Right lobe of liver (tissue), 6 donors: ENCODE data around the gene TMUB1. TPM values are rescaled to one million over a fixed set of nuclear protein-coding genes. Genes with fewer than 3 reads are reported as not detected.

ENCODE experiments used
- ATAC-seq, 4 donors: fragments of 200-7000 bp; cut with Tn5 transposase; one replicate each; pipeline ENCODE4 v1.9.1; 2020; ENCODE audit warnings: mild to moderate bottlenecking in 4 of 4, moderate library complexity in 4 of 4
- DNase-seq, 3 donors: peaks; one replicate each; pipeline ENCODE4 v3.0.0-alpha.2; 2020
- H3K27ac ChIP-seq, 3 donors: fragments of 200-600 bp; one replicate each; pipeline ENCODE4 v1.8.0; 2022
- H3K27me3 ChIP-seq, 2 donors: fragments of 200-600 bp; one replicate each; pipeline ENCODE4 v1.8.0; 2022
- H3K36me3 ChIP-seq, 4 donors: fragments of 200-600 bp; sonication (generic) in 1 of 4; one replicate each; pipeline versions ENCODE4 v1.5.1 to v1.8.0; 2017 to 2022; ENCODE audit warnings: control low read depth in 1 of 4
- H3K4me1 ChIP-seq, 4 donors: fragments of 200-600 bp; sonication (generic) in 1 of 4; one replicate each; pipeline versions ENCODE4 v1.5.1 to v1.8.0; 2017 to 2022; ENCODE audit warnings: control low read depth in 1 of 4
- H3K4me3 ChIP-seq, 3 donors: fragments of 200-600 bp; one replicate each; pipeline ENCODE4 v1.8.0; 2022
- H3K9me3 ChIP-seq, 4 donors: fragments of 200-600 bp; sonication (generic) in 1 of 4; one replicate each; pipeline versions ENCODE4 v1.5.1 to v1.8.0; 2017 to 2022; ENCODE audit warnings: control low read depth in 1 of 4
- CTCF ChIP-seq, 4 donors: fragments of 200-600 bp in 3 of 4; fragments of 450-650 bp in 1 of 4; IDR thresholded peaks; one replicate each; pipeline versions ENCODE4 v1.5.1 to v1.8.0; 2016 to 2022; ENCODE audit warnings: antibody characterized with exemption in 4 of 4, mild to moderate bottlenecking in 2 of 4
- POLR2A ChIP-seq: fragments of 450-650 bp; IDR thresholded peaks from one replicate; pipeline ENCODE4 v1.6.1; 2017; ENCODE audit warnings: antibody characterized with exemption, mild to moderate bottlenecking
- WGBS: methylation state at CpG from one replicate; pipeline ENCODE4 v1.1.6; 2018; ENCODE audit warnings: low coverage, low lambda C conversion rate; ENCODE audit not compliant: insufficient coverage; ENCODE audit errors: missing lambda C conversion rate; 5-methylcytosine and 5-hydroxymethylcytosine counted together
- intact Hi-C, 2 donors: fragments of 100-400 bp; cut with DNase I; formaldehyde crosslinking; loops; one replicate each; pipeline versions ENCODE4 v1.11.2 to v1.14.1; 2022
- total RNA-seq, 6 experiments: library from RNA; depleted of rRNA in 2 of 6; stranded (reverse); fragments of >200 nt in 2 of 6; fragmentation: NEBNext Ultra II Directional in 3 of 6; extraction: Animal tissue kit (Norgen Biotek cat#: 25700) in 3 of 6; gene quantifications; one replicate each; pipeline versions ENCODE4 v1.1.0 to v1.2.4, GENCODE V29; 2016 to 2023
- donor health status: DM: no; HTN: yes; CAD: no.
- donor health status: DM: no; HTN: no; CAD: no.
- donor health status: DM: no; HTN: no; CAD: no.
- donor health status: DM: no; HTN: yes; CAD: no.
- donor health status: DM: no; HTN: yes; CAD: no.

Gene TMUB1
- total RNA-seq, 6 experiments from 2014 or later = 27.7 to 63.1 (median 41.8) TPM

DNA sequence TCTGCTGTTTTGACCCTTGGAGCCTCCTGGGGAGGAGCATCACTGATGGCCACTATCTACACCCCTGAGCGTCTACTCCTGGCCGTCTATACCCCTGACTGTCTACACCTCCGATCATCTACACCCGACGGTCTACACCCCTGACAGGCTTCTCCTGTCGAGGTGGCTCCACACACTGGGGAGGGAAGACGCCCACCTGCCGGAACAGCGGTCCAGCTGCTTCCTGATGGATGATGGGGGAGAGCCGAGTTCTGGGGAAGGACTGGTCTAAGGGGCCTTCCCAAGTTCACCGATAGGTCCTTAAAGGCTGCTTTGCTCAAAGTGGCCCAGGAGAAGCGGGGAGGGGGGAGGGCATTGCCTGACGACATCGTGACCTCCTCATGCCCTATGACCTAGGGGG, 44.9 kb upstream of the TMUB1 start:
- intact Hi-C loops = loop anchor here in 1 of 2 donors (10.0 kb wide), 1 partner anchor 47 kb away; no protein-coding TSS in a partner anchor
- no peak for TF ChIP-seq CTCF (IDR thresholded peaks at IDR 0.05)
- Histone ChIP-seq H3K27me3 (no peaks in the 10 kb centered on the region), H3K9me3 (no peaks in the 10 kb centered on the region), H3K27ac (no peak overlapping the region), H3K4me1 (no peaks in the 10 kb centered on the region), H3K4me3 (no peak overlapping the region), H3K36me3 (peaks cover 0 to 42% (median 12%) of the 10 kb centered on the region in 4 donors)
- DNase-seq (no peak), ATAC-seq (no peak)
- WGBS = 83% methylated on average over 7 of the region's 14 CpGs

GRCh38 chr7:151126491-151127137, 43.3 kb upstream of the TMUB1 start:
- Histone ChIP-seq H3K36me3 (peaks cover 0 to 37% (median 12%) of the 10 kb centered on the region in 4 donors), H3K4me3 (no peak overlapping the region), H3K27me3 (no peaks in the 10 kb centered on the region), H3K9me3 (no peaks in the 10 kb centered on the region), H3K27ac (no peak overlapping the region), H3K4me1 (no peaks in the 10 kb centered on the region)
- no peak for ATAC-seq
- no peak for DNase-seq
- intact Hi-C loops = loop anchor here in 1 of 2 donors (10.0 kb wide), 1 partner anchor 48 kb away; no protein-coding TSS in a partner anchor
- TF ChIP-seq POLR2A (no peak), CTCF (IDR thresholded peaks at IDR 0.05) (no peak)
- WGBS = 54% methylated on average over 4 of the region's 19 CpGs

DNA sequence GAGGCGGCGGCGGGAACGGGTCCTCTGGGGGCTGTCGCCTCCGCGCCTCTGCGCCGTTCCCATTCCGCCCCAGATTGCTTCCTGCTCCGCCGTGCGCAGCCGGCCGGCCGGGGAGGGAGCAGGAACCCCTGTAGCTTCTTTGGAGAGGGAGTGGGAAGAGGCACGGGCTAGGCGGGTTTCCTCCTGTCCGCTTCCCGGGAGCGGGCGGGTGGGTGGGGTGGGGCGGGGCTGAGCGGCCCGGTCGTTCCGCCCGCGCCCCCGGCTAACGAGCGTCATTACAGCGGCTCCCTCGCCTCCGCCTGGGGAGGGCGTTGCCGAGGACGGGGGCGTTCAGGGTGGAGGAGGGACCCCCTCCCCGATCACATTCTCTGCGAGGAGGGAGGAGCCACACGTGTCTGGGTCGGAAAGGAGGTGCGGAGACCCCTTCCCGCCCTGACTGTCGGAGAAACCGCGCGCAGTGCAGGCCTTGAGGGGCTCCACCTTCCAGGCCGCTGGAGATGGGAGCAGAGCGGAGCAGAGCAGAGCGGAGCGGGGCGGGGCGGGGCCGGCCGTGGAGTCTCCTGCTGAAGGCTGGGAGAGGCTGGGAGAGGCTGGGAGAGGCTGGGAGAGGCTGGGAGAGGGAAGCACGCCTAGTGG, 42.7 kb upstream of the TMUB1 start:
- H3K4me1 ChIP-seq = no peaks in the 10 kb centered on the region
- H3K9me3 ChIP-seq = no peaks in the 10 kb centered on the region
- ATAC-seq = no peak
- DNase-seq = no peak
- H3K36me3 ChIP-seq = peaks cover 0 to 34% (median 9%) of the 10 kb centered on the region in 4 donors
- intact Hi-C loops = loop anchor here in 1 of 2 donors (10.0 kb wide), 1 partner anchor 49 kb away; no protein-coding TSS in a partner anchor
- TF ChIP-seq POLR2A (no peak), CTCF (IDR thresholded peaks at IDR 0.05) (no peak)
- peak overlapping the region in 2 of 3 donors; percentile 3 to 18 for H3K4me3 ChIP-seq
- H3K27me3 ChIP-seq = no peaks in the 10 kb centered on the region
- H3K27ac ChIP-seq = no peak overlapping the region
- 75% methylated on average over 31 of the region's 58 CpGs for whole genome bisulfite sequencing

GRCh38 chr7:151125470-151125845, 42.2 kb upstream of the TMUB1 start:
- peaks cover 0 to 34% (median 10%) of the 10 kb centered on the region in 4 donors for H3K36me3 ChIP-seq
- no peak for DNase-seq
- H3K4me3 ChIP-seq = peak overlapping the region in 2 of 3 donors; percentile 3 to 18
- H3K27me3 ChIP-seq = no peaks in the 10 kb centered on the region
- no peaks in the 10 kb centered on the region for H3K4me1 ChIP-seq
- no peak for ATAC-seq
- WGBS = 76% methylated on average over 12 of the region's 22 CpGs
- H3K27ac ChIP-seq = no peak overlapping the region
- H3K9me3 ChIP-seq = no peaks in the 10 kb centered on the region
- no peak for TF ChIP-seq POLR2A
- TF ChIP-seq CTCF (IDR thresholded peaks at IDR 0.05) = no peak
- intact Hi-C loops = loop anchor here in 1 of 2 donors (10.0 kb wide), 1 partner anchor 49 kb away; no protein-coding TSS in a partner anchor
